Measurements from ENCODE around the gene ING5. TPM values are rescaled to one million over a fixed set of nuclear protein-coding genes. Genes with fewer than 3 reads are reported as not detected.

ING5 gene
- total RNA-seq, 6 donors from 2014 or later = 20.2 to 181 (median 41.5) TPM

- H3K9me3 ChIP-seq = no peaks in the 10 kb centered on the region
- H3K27ac ChIP-seq = peak overlapping the region; percentile 87 to 95 (median 93)
- H3K4me1 ChIP-seq = peaks cover 11 to 26% (median 19%) of the 10 kb centered on the region in 4 donors
- peaks cover 0 to 25% (median 16%) of the 10 kb centered on the region in 4 donors for H3K36me3 ChIP-seq
- DNase-seq (peak; percentile 89 to 96), ATAC-seq (ENCODE audit: low FRiP score in 2 of 2) (peak; percentile 94)
- H3K27me3 ChIP-seq = no peaks in the 10 kb centered on the region
- WGBS, 2 donors = 0 to 3% methylated on average over 5 to 14 of the region's 98 CpGs
- TF ChIP-seq, protein P1, sequence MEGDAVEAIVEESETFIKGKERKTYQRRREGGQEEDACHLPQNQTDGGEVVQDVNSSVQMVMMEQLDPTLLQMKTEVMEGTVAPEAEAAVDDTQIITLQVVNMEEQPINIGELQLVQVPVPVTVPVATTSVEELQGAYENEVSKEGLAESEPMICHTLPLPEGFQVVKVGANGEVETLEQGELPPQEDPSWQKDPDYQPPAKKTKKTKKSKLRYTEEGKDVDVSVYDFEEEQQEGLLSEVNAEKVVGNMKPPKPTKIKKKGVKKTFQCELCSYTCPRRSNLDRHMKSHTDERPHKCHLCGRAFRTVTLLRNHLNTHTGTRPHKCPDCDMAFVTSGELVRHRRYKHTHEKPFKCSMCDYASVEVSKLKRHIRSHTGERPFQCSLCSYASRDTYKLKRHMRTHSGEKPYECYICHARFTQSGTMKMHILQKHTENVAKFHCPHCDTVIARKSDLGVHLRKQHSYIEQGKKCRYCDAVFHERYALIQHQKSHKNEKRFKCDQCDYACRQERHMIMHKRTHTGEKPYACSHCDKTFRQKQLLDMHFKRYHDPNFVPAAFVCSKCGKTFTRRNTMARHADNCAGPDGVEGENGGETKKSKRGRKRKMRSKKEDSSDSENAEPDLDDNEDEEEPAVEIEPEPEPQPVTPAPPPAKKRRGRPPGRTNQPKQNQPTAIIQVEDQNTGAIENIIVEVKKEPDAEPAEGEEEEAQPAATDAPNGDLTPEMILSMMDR (IDR thresholded peaks at IDR 0.05) = peak; percentile 25 to 71 (median 47)
- no peak for TF ChIP-seq POLR2AphosphoS5 (IDR thresholded peaks at IDR 0.05)
- peak overlapping the region; percentile 81 to 98 (median 96) for H3K4me3 ChIP-seq
These were observed 554 bp downstream of the ING5 start for GRCh38 chr2:241702155-241703031.

- peak overlapping the region; percentile 55 to 94 (median 90) for H3K27ac ChIP-seq
- ATAC-seq (ENCODE audit: low FRiP score in 2 of 2) (peak in 1 of 2 donors; percentile 16), DNase-seq (no peak)
- H3K27me3 ChIP-seq = no peaks in the 10 kb centered on the region
- no peak for TF ChIP-seq POLR2A (IDR thresholded peaks at IDR 0.05)
- no peaks in the 10 kb centered on the region for H3K9me3 ChIP-seq
- H3K4me3 ChIP-seq = peak overlapping the region; percentile 81 to 98 (median 96)
- WGBS, 2 donors = 43 to 64% methylated on average over 9 to 11 of the region's 11 CpGs
- peaks cover 0 to 32% (median 20%) of the 10 kb centered on the region in 4 donors for H3K36me3 ChIP-seq
- peaks cover 11 to 26% (median 19%) of the 10 kb centered on the region in 4 donors for H3K4me1 ChIP-seq
These were observed 1.3 kb downstream of the ING5 start for GRCh38 chr2:241703032-241703604.

GRCh38 chr2:241706537-241706936, 4.7 kb downstream of the ING5 start:
- H3K36me3 ChIP-seq = peaks cover 13 to 65% (median 49%) of the 10 kb centered on the region in 4 donors
- WGBS, 2 donors = 96 to 99% methylated on average over 6 of the region's 6 CpGs
- no peak for DNase-seq

DNA sequence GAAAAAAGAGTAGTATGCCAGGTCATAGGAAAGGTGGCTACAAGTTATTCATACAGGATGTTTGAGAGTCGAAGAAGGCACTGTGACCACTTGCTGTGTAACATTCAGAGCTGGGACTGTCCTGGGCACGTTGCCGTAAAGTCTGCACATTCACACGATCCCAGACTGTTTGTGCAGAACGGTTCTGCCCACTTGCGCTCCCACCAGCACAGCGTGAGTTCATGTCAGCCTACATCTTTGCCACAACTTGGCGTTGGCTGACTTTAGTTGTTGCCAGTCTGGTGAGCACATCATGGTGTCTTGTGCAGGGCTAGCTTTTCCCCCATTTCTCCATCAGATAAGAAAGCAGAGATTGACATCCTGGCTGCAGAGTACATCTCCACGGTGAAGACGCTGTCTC, 7.0 kb downstream of the ING5 start:
- no peak for TF ChIP-seq POLR2A (IDR thresholded peaks at IDR 0.05)
- TF ChIP-seq, protein P1 (IDR thresholded peaks at IDR 0.05) = no peak
- no peak for TF ChIP-seq POLR2AphosphoS5 (IDR thresholded peaks at IDR 0.05)
- no peak for TF ChIP-seq EP300 (IDR thresholded peaks at IDR 0.05)
- H3K4me3 ChIP-seq = no peak overlapping the region
- H3K36me3 ChIP-seq = peaks cover 25 to 89% (median 69%) of the 10 kb centered on the region in 4 donors
- H3K27me3 ChIP-seq = no peaks in the 10 kb centered on the region
- 92 to 94% methylated on average over 10 of the region's 10 CpGs for WGBS, 2 donors
- no peaks in the 10 kb centered on the region for H3K9me3 ChIP-seq
- peaks cover 0 to under 1% (median 0%) of the 10 kb centered on the region in 4 donors for H3K4me1 ChIP-seq
- no peak overlapping the region for H3K27ac ChIP-seq
- DNase-seq (no peak), ATAC-seq (ENCODE audit: low FRiP score in 2 of 2) (no peak)

More at GRCh38 chr2:241706537-241706936, 4.7 kb downstream of the ING5 start:
- TF ChIP-seq, protein P1 (IDR thresholded peaks at IDR 0.05) = no peak
- TF ChIP-seq POLR2AphosphoS5 (IDR thresholded peaks at IDR 0.05) (no peak), EP300 (IDR thresholded peaks at IDR 0.05) (no peak), POLR2A (IDR thresholded peaks at IDR 0.05) (no peak)
- H3K27me3 ChIP-seq = no peaks in the 10 kb centered on the region
- ATAC-seq (ENCODE audit: low FRiP score in 2 of 2) = no peak
- peaks cover 6 to 15% (median 10%) of the 10 kb centered on the region in 4 donors for H3K4me1 ChIP-seq
- H3K4me3 ChIP-seq = no peak overlapping the region
- H3K27ac ChIP-seq = no peak overlapping the region
- no peaks in the 10 kb centered on the region for H3K9me3 ChIP-seq

DNA sequence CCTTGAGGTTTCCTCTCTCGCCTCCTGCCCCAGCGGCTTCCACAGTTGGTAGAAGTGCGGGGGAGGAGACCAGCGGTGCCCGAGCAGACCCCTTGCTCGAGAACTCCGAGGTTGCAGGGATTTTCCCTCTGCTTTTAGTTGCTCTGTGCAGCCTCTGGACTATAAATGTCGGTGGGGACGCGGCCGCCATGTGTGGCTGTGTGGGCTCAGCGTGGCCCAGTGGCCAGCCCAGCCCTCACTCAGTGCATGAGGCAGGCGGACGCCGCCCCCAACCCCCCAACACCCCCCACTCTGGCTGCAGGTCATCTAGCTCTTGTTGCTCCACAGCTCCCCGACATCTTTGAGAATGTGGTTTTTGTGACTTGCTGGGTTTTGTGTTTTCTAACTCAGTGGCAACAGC, 17.3 kb downstream of the ING5 start:
- 95 to 98% methylated on average over 15 to 16 of the region's 16 CpGs for WGBS, 2 donors

More for the DNA sequence above, 17.3 kb downstream of the ING5 start:
- DNase-seq (no peak), ATAC-seq (ENCODE audit: low FRiP score in 2 of 2) (no peak)
- Histone ChIP-seq H3K36me3 (peaks cover 10 to 86% (median 64%) of the 10 kb centered on the region in 4 donors), H3K4me1 (no peaks in the 10 kb centered on the region), H3K27ac (no peak overlapping the region), H3K9me3 (peaks cover 0 to 6% (median 2%) of the 10 kb centered on the region in 4 donors), H3K4me3 (no peak overlapping the region), H3K27me3 (no peaks in the 10 kb centered on the region)
- TF ChIP-seq, protein P1 (IDR thresholded peaks at IDR 0.05) = no peak
- TF ChIP-seq POLR2A (IDR thresholded peaks at IDR 0.05) (no peak), EP300 (IDR thresholded peaks at IDR 0.05) (no peak), POLR2AphosphoS5 (IDR thresholded peaks at IDR 0.05) (no peak)
